Stimulated activated CD8-positive, alpha-beta memory T cell treated with anti-CD3 and anti-CD28 coated beads, Interleukin-15, amount 100 ng/mL, for 4 hours (primary cell): Measurements from ENCODE around the gene PROM1.

ENCODE experiments used
- DNase-seq, 2 donors: peaks; one replicate each; pipeline ENCODE4 v3.0.0-alpha.2; 2020; ENCODE audit warnings: low read depth in 2 of 2

The PROM1 gene

DNA sequence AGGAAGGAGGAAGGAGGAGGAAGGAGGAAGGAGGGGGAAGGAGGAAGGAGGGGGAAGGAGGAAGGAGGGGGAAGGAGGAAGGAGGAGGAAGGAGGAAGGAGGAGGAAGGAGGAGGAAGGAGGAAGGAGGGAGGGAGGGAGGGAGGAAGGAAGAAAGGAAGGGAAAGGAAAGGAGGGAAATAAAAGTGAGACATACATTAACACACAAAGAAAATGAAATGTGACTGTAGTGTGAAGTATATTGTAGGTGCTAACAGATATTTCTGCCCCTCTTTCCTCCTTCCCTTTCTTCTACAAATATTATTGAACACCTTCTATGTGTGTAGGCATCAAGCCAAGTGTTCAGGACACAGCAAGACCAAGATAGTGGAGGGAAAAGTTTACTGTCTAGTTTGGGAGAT, 26.4 kb upstream of the PROM1 start:
- DNase-seq, result no peak

- no peak for DNase-seq
Measured at GRCh38 chr4:16109256-16109655, 25.4 kb upstream of the PROM1 start.

DNA sequence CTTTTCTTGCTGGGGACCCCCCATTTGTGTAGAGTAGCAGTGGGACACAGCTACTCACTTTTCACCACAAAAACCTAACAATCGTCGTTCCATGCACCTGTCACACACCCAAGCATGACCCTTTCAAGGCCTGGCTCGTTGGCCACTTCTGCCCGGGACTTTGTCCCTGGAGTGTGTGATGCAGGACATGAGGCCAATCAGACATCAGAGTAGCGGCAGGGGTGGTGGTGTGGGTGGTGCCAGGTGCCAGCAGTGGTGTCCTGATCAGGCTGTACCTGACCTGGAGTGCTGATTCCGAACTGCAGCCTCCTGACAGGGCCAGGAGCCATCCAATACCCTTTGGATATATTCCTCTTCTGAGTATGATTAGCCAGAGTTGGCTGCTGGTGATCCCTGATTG, 23.1 kb upstream of the PROM1 start:
- no peak for DNase-seq

GRCh38 chr4:16104520-16104919, 20.7 kb upstream of the PROM1 start:
- no peak for DNase-seq

GRCh38 chr4:16102356-16102755, 18.5 kb upstream of the PROM1 start:
- DNase-seq, result no peak

DNA sequence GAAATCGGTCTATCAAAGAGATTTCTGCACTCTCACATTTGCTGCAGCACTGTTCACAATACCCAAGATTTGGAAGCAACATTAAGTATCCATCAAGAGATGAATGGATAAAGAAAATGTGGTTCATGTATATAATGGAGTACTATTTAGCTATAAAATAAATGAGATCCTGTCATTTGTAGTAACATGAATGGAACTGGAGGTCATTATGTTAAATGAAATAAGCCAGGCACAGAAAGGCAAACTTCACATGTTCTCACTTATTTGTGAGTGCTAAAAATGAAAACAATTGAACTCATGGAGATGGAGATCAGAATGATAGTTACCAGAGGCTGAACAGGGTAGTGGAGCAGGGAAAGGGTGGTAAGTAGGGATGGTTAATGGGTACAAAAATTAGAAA, 17.0 kb upstream of the PROM1 start:
- no peak for DNase-seq

- no peak for DNase-seq
Measured at GRCh38 chr4:16092682-16093319, 9.0 kb upstream of the PROM1 start.

GRCh38 chr4:16090096-16090705, 6.4 kb upstream of the PROM1 start:
- no peak for DNase-seq

DNA sequence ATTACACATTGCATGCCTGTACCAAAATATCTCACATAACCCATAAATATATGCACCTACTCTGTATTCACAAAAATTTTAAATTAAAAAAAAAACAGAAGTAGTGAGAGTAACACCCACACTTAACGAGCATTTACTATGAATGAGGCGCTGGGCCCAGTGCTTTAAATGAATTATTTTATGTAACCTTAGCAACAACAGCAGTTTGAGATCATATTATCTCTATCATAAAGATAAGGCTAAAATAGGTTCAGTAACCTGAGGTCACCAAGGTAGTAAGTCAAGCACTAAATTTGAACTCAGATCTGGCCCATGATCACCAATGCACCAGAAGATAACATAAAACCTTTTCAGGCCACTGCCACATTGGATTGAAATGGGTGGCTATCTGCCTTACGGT, 5.3 kb upstream of the PROM1 start:
- no peak for DNase-seq

GRCh38 chr4:16088601-16089000, 4.8 kb upstream of the PROM1 start:
- DNase-seq, result no peak

GRCh38 chr4:16085822-16086221, 2.0 kb upstream of the PROM1 start:
- no peak for DNase-seq

- no peak for DNase-seq
Measured at GRCh38 chr4:16082426-16083240, 1.2 kb downstream of the PROM1 start.

DNA sequence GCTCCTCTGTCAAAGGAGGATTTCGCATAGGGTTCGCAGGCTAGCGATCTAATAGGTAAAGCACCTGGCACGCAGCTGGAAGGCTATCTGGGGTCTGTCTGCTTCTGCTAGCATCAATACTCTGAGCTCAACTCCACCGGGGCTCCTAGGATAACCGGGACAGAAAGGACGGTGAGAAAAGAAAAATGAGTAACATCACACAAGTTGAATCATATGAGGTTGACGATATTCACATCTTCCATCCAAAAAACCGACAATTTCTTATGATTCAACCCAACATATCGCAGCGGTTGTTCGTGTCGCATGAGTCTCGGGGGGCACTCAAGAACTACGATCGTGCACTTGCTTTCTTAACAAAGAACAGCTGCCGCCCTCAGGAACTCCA, 1.8 kb downstream of the PROM1 start:
- no peak for DNase-seq

- DNase-seq, result no peak
Measured at GRCh38 chr4:16079046-16079445, 4.8 kb downstream of the PROM1 start.

DNA sequence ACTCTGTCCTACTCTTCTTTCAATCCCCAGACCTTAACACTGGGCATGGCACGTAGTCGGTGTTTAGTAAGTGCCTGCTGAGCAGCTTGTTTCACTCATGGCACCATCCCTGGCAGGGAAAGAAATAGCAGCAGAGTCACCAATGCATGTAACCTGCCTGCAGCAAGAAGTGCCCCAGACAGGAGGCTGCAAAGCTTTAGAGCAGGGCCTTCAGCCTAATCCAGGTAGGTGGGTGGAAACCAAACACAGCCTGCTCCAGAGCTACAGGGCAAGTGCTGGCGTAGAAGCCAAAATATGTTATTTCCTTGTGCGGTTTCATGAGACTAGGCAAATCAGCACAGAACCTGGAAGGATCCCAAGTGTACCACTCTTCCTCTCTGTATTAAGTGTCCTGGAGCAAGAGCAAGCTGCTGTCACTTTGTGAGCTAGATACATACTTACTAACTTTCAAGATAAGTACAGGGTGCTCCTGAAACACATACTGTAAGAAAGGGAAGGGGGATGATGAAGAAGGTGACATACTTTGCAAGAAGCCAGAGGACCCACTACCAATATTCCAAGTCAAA, 5.5 kb downstream of the PROM1 start:
- no peak for DNase-seq

DNA sequence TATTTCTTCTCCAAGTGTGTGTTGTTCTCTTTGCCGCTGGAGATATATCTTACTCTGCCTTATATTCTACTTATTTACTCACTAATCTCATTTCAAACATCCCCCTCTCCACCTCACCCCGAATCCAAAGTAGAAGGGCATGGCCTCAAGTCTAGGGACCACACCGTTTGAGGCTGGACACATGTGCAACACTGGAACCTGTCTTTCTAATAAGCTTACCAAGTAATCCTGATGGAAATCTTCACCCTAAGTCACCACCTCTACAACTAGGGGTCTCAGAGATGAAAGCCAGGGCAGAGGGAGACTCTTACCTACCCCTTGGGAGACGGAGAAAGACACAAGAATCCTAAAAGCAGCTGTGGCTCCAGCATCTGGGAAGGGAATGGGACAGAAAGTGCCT, 6.0 kb downstream of the PROM1 start:
- DNase-seq, result no peak

DNA sequence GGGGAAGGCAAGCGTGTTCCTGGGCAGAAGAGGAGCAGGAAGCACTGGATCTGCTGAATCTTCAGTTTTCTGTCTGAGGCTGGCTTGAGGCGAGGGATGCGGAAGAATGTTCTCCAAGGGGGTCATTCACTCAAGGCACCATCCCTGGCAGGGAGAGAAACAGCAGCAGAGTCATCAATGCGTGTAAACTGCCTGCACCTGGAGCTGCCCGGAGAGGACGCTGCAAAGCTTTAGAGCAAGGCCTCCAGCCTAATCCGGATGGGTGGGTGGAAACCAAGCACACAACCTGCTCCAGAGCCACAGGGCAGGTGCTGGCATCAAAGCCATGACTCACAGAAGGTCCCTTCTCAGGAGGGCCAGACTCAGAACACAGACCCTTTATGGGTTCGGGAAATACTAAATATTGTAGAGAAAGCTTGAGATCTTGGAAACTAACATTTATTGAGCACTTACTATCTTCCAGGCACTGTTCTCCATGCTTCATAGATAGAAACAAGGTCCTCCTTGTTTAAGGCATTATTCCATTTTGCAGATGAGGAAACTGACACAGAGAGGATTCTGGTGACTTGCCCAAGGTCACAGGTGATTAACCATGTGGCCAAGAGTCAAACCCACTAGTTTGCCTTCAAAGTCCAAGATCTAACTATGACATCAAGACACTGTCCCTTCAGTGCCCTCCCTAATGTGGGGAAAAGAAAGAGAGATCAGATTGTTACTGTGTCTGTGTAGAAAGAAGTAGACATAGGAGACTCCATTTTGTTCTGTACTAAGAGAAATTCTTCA, 7.7 kb downstream of the PROM1 start:
- DNase-seq, result no peak

DNA sequence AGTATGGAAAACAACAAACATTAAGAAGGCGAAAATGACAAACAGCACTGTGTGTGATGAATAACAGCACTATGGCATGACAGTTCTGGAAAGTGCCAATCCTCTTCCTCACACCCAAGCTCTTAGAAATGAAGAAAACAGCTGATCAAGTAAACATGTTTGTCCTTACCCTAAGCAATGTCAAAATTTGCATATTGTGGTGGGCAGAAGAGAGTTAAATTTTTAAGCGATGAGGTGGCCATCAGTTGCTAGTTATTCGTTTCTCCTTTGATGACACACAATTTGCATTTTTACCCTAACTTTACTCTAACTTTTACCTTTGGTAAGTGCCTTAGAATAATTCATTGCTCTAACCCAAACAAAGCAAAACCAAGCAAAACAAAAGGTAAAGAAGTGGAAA, 8.8 kb downstream of the PROM1 start:
- no peak for DNase-seq

DNA sequence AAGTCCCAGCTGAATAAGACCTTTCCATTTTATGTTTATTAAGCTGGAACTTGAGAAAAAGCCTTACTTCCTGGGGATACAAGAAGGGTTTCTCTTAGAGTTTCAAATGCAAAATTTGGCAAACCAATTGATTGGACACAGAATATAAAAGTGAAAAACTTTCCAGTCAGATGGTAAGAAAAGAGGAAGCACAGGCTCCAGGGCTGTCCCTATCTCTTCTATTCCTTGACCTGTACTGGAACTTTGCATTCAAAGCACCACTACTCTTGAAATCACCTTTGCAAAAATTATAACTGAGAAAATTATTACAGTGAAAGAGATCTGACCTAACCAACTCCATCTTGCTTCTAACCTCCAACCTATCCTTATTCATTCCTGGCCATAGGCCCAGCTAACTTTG, 11.7 kb downstream of the PROM1 start:
- no peak for DNase-seq

DNA sequence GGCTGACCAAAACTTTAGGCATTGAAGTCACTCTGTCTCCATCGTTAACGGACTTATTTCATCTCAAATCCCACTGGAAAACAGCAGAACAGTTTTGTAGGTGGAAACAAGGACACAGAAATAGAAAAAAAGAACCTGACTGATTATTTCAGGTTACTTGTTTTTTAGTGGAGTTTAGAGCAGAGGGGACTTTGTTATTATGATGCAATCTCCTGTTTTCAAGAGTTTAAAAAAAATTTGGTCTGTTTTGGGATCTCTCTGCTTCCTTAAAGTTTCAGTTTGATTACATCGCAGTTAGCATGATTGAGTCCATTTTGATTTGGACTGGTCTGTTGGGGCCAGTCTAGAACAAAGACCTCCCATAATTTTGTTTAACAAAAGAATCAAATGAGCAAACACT, 13.6 kb downstream of the PROM1 start:
- no peak for DNase-seq

DNA sequence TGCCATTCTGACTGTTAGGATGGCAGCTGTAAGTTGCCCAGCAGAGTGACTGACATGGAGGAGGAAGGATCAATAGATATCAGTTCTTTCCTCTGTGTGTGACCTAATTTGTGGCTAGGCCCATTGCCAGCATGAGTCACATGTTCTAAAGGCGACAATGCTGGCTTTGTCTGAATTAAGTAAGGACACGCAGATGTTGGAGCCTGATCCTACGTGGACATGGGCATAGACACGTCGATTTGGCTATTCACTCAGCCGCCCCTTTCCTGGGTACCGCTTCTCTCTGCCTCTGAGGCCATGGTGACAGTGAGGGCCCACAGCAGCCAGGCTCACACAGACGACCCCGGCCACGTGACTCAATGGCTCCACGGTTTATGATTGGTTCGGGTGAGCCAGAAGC, 16.3 kb downstream of the PROM1 start:
- DNase-seq, result no peak

DNA sequence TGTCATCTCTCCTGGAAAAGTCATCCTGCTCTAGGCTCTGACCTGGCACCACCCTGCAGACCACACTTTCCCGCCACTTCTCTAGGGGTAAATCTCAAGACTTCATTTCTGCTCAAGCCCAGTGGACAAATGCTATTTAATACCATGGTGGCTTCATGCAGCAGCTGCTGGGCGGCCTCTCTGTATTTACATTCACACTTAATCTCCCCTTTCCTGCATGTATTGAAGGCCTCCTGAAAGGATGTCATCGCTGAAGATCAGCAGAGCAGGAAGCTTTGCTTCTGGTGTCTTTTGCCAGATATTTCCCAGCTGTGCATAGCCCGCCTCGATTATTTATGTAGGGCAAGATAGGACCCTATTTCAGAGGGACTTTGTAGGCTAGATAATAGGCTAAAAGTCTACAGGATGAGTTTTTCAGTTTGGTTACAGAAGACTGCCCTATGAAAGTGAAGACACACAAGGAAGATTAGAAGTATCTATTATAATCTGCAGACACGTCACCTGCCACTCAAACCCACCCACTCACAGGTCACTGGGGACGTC, 17.2 kb downstream of the PROM1 start:
- DNase-seq, result no peak
